Stimulated activated CD4-positive, alpha-beta T cell treated with anti-CD3 and anti-CD28 coated beads, Interleukin-1b, Interleukin-23, amount 100 ng/mL, for 1 hour (primary cell): ENCODE measurements around the gene SP8.
"Not testable (repeated sequence)": the region's sequence is repeated elsewhere in the genome, so short reads cannot be mapped to it uniquely, and the experiment has no call there.

ENCODE experiments used
- DNase-seq, 2 donors: peaks; one replicate each; pipeline ENCODE4 v3.0.0-alpha.2; 2020; ENCODE audit warnings: low read depth in 2 of 2

SP8 gene

GRCh38 chr7:20786779-20787659, at the start of gene SP8:
Gene SP8, minus strand, starts transcription at chr7:20786886. Its CDS starts 88 bp downstream, at chr7:20786798.
- DNase-seq: no peak

DNA sequence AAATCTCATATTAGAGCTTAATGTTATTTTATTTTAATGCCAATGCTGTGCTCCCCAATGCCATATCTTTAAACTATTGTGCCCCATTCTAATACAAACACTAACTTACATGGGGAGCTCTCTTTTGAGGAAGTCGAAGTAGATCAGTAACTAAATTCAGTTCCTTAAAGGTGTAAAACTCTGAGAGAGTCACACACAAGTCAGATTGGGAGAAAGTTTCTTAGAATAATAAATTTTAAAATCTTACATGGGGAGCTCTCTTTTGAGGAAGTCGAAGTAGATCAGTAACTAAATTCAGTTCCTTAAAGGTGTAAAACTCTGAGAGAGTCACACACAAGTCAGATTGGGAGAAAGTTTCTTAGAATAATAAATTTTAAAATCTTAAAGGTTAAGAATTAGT, 49.7 kb upstream of the SP8 start:
- not testable (repeated sequence) for DNase-seq

GRCh38 chr7:20835111-20835750, 48.5 kb upstream of the SP8 start:
- DNase-seq: no peak

- no peak for DNase-seq
Measured at GRCh38 chr7:20834656-20835055, 48.0 kb upstream of the SP8 start.

- DNase-seq: no peak
Measured at GRCh38 chr7:20831956-20832355, 45.3 kb upstream of the SP8 start.

GRCh38 chr7:20831451-20831850, 44.8 kb upstream of the SP8 start:
- DNase-seq: no peak

GRCh38 chr7:20828947-20829346, 42.3 kb upstream of the SP8 start:
- DNase-seq: no peak

- no peak for DNase-seq
Measured at GRCh38 chr7:20827172-20827571, 40.5 kb upstream of the SP8 start.

- no peak for DNase-seq
Measured at GRCh38 chr7:20826243-20826642, 39.6 kb upstream of the SP8 start.

DNA sequence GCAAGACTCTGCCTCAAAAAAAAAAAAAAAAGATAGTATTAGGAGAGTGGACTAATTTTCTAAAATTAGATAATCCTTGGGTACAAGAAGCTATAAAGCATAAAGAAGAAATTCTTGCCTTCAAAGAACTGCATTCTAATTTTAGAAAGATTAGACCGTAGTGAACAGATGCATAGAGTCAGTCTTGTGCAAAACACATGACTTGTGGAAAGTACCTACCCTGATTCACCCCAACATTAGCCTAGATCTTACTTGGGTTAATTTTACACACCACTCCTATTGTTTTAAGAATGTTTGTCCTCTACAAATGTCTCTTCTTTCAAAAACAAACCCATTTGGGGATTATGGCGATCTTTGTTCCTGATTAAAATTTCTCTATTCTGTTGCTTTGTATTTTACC, 38.9 kb upstream of the SP8 start:
- no peak for DNase-seq

DNA sequence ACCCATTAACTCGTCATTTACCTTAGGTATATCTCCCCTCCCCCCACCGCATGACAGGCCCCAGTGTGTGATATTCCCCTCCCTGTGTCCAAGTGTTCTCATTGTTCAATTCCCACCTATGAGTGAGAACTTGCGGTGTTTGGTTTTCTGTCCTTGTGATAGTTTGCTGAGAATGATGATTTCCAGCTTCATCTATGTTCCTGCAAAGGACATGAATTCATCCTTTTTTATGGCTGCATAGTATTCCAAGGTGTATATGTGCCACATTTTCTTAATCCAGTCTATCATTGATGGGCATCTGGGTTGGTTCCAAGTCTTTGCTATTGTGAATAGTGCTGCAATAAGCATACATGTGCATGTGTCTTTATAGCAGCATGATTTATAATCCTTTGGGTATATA, 34.7 kb upstream of the SP8 start:
- DNase-seq: not testable (repeated sequence)

- no peak for DNase-seq
Measured at GRCh38 chr7:20816372-20816959, 29.8 kb upstream of the SP8 start.

GRCh38 chr7:20804345-20804744, 17.7 kb upstream of the SP8 start:
- DNase-seq: no peak

DNA sequence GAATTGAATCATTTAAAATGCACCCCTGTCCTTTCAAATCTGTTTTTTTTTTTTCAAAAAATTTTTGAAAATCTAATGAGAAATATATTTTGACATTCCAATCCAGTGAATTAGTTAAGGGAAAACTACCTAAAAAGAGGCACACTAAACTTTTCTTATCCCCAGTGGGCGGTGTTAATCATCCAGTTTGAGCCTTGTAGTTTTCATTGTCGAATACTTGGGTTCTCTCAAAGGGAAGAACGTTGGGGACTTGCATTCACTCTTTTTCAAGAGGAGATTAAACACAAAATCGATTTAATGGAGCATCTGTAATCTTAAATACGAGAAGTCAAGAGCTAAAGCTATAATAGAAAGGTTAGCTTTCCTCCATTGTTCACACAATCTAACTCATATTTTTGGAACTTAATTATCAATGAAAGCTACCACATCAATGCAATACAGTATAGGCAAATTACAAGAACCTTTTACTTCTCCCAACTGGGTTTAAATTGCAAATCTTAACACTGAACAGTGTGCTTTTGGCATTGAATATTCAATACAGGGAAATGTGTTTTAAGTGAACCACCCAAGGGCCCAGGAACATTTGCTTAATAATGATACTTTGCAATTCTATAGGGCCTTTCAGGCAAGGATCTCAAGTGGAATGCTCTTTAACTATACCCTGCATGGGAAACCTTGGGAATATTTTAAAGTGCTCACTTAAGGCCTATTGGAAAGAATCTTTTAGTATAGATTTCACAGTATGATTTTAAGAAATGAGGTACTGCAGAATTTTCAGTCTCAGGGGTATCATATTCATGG, 13.1 kb upstream of the SP8 start:
- no peak for DNase-seq

DNA sequence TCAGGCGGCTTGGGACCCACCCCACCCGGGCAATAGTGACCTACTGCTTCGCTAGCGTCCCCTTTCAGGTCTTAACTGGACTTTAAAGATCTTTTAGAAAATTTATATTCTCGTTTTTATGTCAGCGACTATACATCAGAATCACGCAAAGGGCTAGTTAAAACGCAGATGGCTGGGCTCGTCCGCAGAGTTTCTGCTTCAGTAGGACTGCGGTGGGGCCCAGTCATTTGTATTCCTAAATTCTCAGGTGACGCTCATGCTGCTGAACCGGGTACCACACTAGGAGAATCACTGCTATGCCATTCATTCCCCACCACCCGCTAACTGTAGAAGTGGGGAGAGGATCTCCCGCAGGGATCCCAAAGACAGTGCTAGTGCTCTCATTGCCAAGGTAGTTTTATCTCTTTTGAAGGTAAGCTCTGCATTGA, 12.0 kb upstream of the SP8 start:
- no peak for DNase-seq

GRCh38 chr7:20798081-20798693, 11.5 kb upstream of the SP8 start:
- DNase-seq: no peak

DNA sequence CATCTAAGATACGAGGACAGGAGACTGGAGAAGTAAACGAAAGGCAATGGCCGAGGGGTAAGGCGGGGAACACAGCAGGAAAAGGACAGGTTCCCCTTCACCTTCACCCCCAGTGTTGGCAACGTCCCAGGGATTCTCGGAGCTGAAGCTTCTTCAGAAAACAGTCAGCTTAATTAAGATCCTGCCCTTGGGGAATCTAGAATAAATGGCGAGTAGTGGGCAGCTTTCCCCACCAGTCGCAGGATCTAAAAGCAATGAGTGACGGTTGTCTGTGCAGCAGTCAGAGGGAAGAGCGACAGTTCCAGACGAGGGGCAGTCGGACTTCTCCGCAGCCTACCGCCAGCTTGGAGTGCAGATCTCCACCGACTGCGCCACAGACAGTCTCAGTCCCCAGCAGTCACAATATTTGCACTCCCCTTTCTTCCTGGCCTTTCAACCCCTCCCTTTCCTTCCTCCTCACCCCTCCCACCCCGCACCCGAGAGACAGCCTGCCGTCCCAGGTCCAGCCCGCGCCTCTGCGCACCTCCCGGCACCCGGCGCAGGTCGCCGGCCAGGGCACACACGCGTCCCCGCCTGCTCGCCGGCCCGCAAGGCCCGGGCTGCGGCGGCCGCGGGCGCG, 10.9 kb upstream of the SP8 start:
- no peak for DNase-seq

DNA sequence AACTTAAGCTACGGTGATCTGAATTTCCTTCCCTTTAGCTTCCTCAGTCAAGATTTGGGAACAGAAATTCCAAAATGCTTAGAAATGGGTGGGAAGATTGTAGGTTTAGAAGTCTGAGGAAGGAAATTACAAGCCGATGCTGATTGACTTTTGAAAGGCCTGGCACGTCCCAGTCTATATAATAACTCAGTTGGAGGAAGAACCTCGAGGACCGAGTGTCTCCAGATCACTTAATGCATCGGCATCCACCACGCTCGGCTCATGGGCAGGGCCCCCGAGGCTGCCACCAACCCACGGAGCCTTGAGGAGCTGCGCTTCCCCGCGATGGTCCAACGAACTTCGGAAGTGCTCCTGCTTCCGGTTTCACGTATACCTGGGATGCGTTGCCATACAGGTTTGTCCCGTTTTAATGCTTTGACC, 10.4 kb upstream of the SP8 start:
- DNase-seq: no peak

DNA sequence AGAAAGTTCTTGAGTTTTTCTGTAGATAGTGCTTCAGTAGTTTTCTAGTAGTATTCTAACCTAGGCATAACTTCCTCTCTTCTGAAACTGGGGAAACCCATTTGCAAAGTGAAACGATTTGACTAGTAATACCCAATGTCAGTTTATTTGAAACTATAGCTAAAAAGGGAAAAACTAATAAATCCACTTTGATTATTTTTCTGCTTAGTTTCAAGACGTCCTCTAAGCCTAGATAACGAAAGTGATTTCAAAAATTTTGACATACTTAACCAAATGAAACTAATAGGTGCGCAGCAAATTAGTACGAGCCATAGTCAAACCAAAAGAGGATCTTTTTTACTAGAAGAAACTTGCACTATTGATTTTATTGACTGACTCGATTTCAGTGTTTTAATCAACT, 9.8 kb upstream of the SP8 start:
- DNase-seq: no peak

GRCh38 chr7:20795881-20796280, 9.2 kb upstream of the SP8 start:
- DNase-seq: no peak

DNA sequence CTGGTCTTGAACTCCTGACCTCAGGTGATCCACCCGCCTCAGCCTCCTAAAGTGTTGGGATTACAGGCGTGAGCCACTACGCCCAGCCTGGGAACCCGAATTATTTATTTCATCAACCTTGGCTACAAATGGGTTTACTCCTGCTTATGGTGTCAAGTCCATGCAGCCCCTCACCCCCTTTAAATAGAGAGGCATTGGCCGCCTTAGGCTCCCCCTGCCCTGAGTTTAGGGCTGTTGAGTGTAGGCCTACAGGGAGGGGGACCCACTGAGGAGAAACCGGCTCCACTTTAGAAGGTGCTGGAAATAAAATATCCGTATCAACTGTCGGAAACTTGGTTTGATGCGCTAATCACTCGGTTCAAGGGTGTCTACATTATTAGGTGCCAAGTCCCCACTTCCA, 8.7 kb upstream of the SP8 start:
- no peak for DNase-seq
